Measurements from ENCODE around the gene S100A12.

- TF ChIP-seq CTCF (conservative IDR thresholded peaks at IDR 0.05; ENCODE audit: low read length) (no peak), EZH2phosphoT487 (IDR thresholded peaks at IDR 0.05; ENCODE audit: borderline replicate concordance, low read depth, low read length) (no peak)
These were observed 20.8 kb downstream of the S100A12 start for GRCh38 chr1:153354515-153355193.

Measured in OCI-LY7 (cell line).